Stomach (tissue), 9 donors: ENCODE data around the gene TMEM161B. TPM values are rescaled to one million over a fixed set of nuclear protein-coding genes. Genes with fewer than 3 reads are reported as not detected.

Experiments
- DNase-seq, 2 donors: peaks; one replicate each; pipeline versions ENCODE4 v3.0.0 to v3.0.0-alpha.2; 2013 to 2019
- H3K27ac ChIP-seq, 5 donors: fragments of 200-600 bp in 4 of 5; sonication (generic) in 4 of 5; one replicate each; pipeline ENCODE4 v1.5.1; 2013 to 2019; ENCODE audit warnings: mild to moderate bottlenecking in 1 of 5, moderate library complexity in 1 of 5
- H3K27me3 ChIP-seq, 3 donors: fragments of 200-600 bp; sonication (generic); one replicate each; pipeline ENCODE4 v1.5.1; 2017 to 2019; ENCODE audit warnings: mixed run types in 1 of 3
- H3K36me3 ChIP-seq, 4 donors: fragments of 200-600 bp; sonication (generic); 1 replicate in 3 of 4; 2 replicates in 1 of 4; pipeline ENCODE4 v1.5.1; 2016 to 2019
- H3K4me1 ChIP-seq, 4 donors: fragments of 200-600 bp; sonication (generic); one replicate each; pipeline ENCODE4 v1.5.1; 2016 to 2019
- H3K4me3 ChIP-seq, 4 donors: fragments of 200-600 bp; sonication (generic) in 3 of 4; one replicate each; pipeline ENCODE4 v1.5.1; 2016 to 2019; ENCODE audit warnings: mild to moderate bottlenecking in 1 of 4
- H3K9me3 ChIP-seq, 4 donors: fragments of 200-600 bp; sonication (generic); one replicate each; pipeline ENCODE4 v1.5.1; 2016 to 2019
- CTCF ChIP-seq, 7 experiments: fragments of 450-650 bp in 4 of 7; fragments of 200-600 bp in 3 of 7; sonication (generic) in 3 of 7; IDR thresholded peaks; one replicate each; pipeline ENCODE4 v1.5.1; 2016 to 2019; ENCODE audit warnings: antibody characterized with exemption in 7 of 7, control low read depth in 2 of 7, mild to moderate bottlenecking in 1 of 7
- EP300 ChIP-seq: sonication (generic); formaldehyde crosslinking; IDR thresholded peaks from one replicate; pipeline ENCODE4 v1.6.1; 2017; ENCODE audit warnings: antibody characterized with exemption
- POLR2A ChIP-seq, 4 donors: fragments of 450-650 bp; IDR thresholded peaks; one replicate each; pipeline ENCODE4 v1.6.1; 2016; ENCODE audit warnings: antibody characterized with exemption in 4 of 4, control low read depth in 2 of 4, mild to moderate bottlenecking in 1 of 4, moderate library complexity in 1 of 4
- POLR2AphosphoS5 ChIP-seq, 3 donors: sonication (generic); formaldehyde crosslinking; IDR thresholded peaks; one replicate each; pipeline ENCODE4 v1.6.1; 2016; ENCODE audit warnings: antibody characterized with exemption in 3 of 3
- WGBS, 5 donors: extraction: QIAGEN DNeasy Blood & Tissue Kit in 3 of 5; methylation state at CpG; one replicate each; pipeline versions ENCODE4 v1.1.5 to v1.1.7; 2013 to 2018; 5-methylcytosine and 5-hydroxymethylcytosine counted together
- intact Hi-C: fragments of 100-400 bp; cut with DNase I; formaldehyde crosslinking; loops from one replicate; pipeline ENCODE4 v1.15.1; 2023; ENCODE audit warnings: low total_unique reads
- polyA plus RNA-seq, 3 donors: library from polyadenylated mRNA; stranded (reverse); fragments of 200-250 nt; gene quantifications; one replicate each; pipeline ENCODE4 v1.2.3, GENCODE V29; 2013
- total RNA-seq, 5 donors: library from RNA; depleted of rRNA; stranded (reverse); fragments of >200 nt; gene quantifications; one replicate each; pipeline versions ENCODE4 v1.1.0 to v1.2.3, GENCODE V29; 2014 to 2016
- donor health status: healthy with polysubstance abuse.
- donor health status: Bipolar disorder and iron deficiency.
- donor health status: healthy.

Gene TMEM161B
- total and polyA plus RNA-seq, 8 donors, result 7.0 to 78.2 (median 35.8) TPM

GRCh38 chr5:88235828-88236227 is 32.8 kb downstream of the TMEM161B start:
- WGBS, 5 donors, result 94 to 99% (median 95%) methylated on average over 4 of the region's 4 CpGs

GRCh38 chr5:88235346-88235745 is 33.3 kb downstream of the TMEM161B start:
- Histone ChIP-seq H3K4me3 (no peak overlapping the region), H3K36me3 (peaks cover 0 to 25% (median 12%) of the 10 kb centered on the region in 4 donors), H3K27me3 (no peaks in the 10 kb centered on the region), H3K4me1 (no peaks in the 10 kb centered on the region), H3K27ac (no peak overlapping the region), H3K9me3 (no peaks in the 10 kb centered on the region)
- WGBS, 5 donors, result 72 to 83% (median 78%) methylated on average over 1 of the region's 1 CpG
- TF ChIP-seq EP300 (no peak), POLR2AphosphoS5 (IDR thresholded peaks at IDR 0.05) (no peak), POLR2A (IDR thresholded peaks at IDR 0.05) (no peak), CTCF (IDR thresholded peaks at IDR 0.05) (no peak)
- DNase-seq, result no peak
- intact Hi-C loops, result no loop called here

More at GRCh38 chr5:88235828-88236227, 32.8 kb downstream of the TMEM161B start:
- Histone ChIP-seq H3K4me1 (no peaks in the 10 kb centered on the region), H3K27ac (no peak overlapping the region), H3K36me3 (peaks cover 0 to 25% (median 12%) of the 10 kb centered on the region in 4 donors), H3K27me3 (no peaks in the 10 kb centered on the region), H3K4me3 (no peak overlapping the region), H3K9me3 (no peaks in the 10 kb centered on the region)
- intact Hi-C loops, result no loop called here
- no peak for TF ChIP-seq EP300
- no peak for TF ChIP-seq CTCF (IDR thresholded peaks at IDR 0.05)
- TF ChIP-seq POLR2AphosphoS5 (IDR thresholded peaks at IDR 0.05), result no peak
- TF ChIP-seq POLR2A (IDR thresholded peaks at IDR 0.05), result no peak
- DNase-seq, result no peak

- Histone ChIP-seq H3K4me1 (no peaks in the 10 kb centered on the region), H3K27ac (no peak overlapping the region), H3K4me3 (no peak overlapping the region), H3K27me3 (no peaks in the 10 kb centered on the region), H3K9me3 (no peaks in the 10 kb centered on the region), H3K36me3 (peaks cover 0 to 46% (median 21%) of the 10 kb centered on the region in 4 donors)
- TF ChIP-seq EP300, result no peak
- TF ChIP-seq CTCF (IDR thresholded peaks at IDR 0.05), result no peak
- no peak for TF ChIP-seq POLR2A (IDR thresholded peaks at IDR 0.05)
- no peak for TF ChIP-seq POLR2AphosphoS5 (IDR thresholded peaks at IDR 0.05)
- WGBS, 5 donors, result 48 to 73% (median 57%) methylated on average over 1 of the region's 1 CpG
- intact Hi-C loops, result no loop called here
- DNase-seq, result peak in 1 of 2 donors; percentile 5
Measured at GRCh38 chr5:88230546-88231066, 38.0 kb downstream of the TMEM161B start.

- intact Hi-C loops, result no loop called here
- Histone ChIP-seq H3K9me3 (no peaks in the 10 kb centered on the region), H3K4me3 (no peak overlapping the region), H3K27me3 (no peaks in the 10 kb centered on the region), H3K27ac (no peak overlapping the region), H3K36me3 (peaks cover 3 to 47% (median 34%) of the 10 kb centered on the region in 4 donors), H3K4me1 (no peaks in the 10 kb centered on the region)
- 77 to 86% (median 81%) methylated on average over 6 of the region's 6 CpGs for WGBS, 5 donors
- DNase-seq, result no peak
- TF ChIP-seq EP300 (no peak), POLR2A (IDR thresholded peaks at IDR 0.05) (no peak), CTCF (IDR thresholded peaks at IDR 0.05) (no peak), POLR2AphosphoS5 (IDR thresholded peaks at IDR 0.05) (no peak)
Measured at GRCh38 chr5:88226881-88227450, 41.7 kb downstream of the TMEM161B start.
